Measurements from ENCODE around the gene RECQL. TPM values are rescaled to one million over a fixed set of nuclear protein-coding genes. Genes with fewer than 3 reads are reported as not detected.

RECQL gene
- total RNA-seq, 1 donor from 2014 or later: 49.1 TPM

GRCh38 chr12:21546716-21547115 is 45.3 kb upstream of the RECQL start:
- no peak for TF ChIP-seq EZH2 (IDR thresholded peaks at IDR 0.05; ENCODE audit: insufficient read depth, low read length)
- no peak for TF ChIP-seq CTCF (IDR thresholded peaks at IDR 0.05; ENCODE audit: insufficient read depth, low read depth, low read length)
- Mint-ChIP-seq H3K27ac (ENCODE audit: unreplicated experiment) (peak overlapping the region; percentile 72), H3K4me3 (ENCODE audit: unreplicated experiment) (no peak overlapping the region), H3K27me3 (ENCODE audit: low read depth, unreplicated experiment) (no peaks in the 10 kb centered on the region), H3K4me1 (ENCODE audit: low read depth, unreplicated experiment) (peaks cover 19% of the 10 kb centered on the region), H3K9me3 (ENCODE audit: unreplicated experiment) (no peaks in the 10 kb centered on the region), H3K36me3 (ENCODE audit: low read depth, unreplicated experiment) (no peaks in the 10 kb centered on the region)
- H3K4me1 ChIP-seq (ENCODE audit: insufficient read depth, low read length): no peaks in the 10 kb centered on the region
- no peak for FAIRE-seq
- no peaks in the 10 kb centered on the region for H3K9me3 ChIP-seq (ENCODE audit: insufficient read depth, low read depth, low read length)
- H3K27ac ChIP-seq (ENCODE audit: low read depth, low read length): no peak overlapping the region
- H3K4me2 ChIP-seq (ENCODE audit: low read length): no peak overlapping the region
- H3K27me3 ChIP-seq (ENCODE audit: insufficient read depth, low read length): no peaks in the 10 kb centered on the region
- H3K9ac ChIP-seq (ENCODE audit: low read length): no peak overlapping the region
- H3K4me3 ChIP-seq (ENCODE audit: insufficient read depth, low read depth, low read length): no peak overlapping the region
- H3K79me2 ChIP-seq (ENCODE audit: insufficient read depth, low read length): no peaks in the 10 kb centered on the region
- DNase-seq (ENCODE audit: low read depth): no peak
- H3K36me3 ChIP-seq (ENCODE audit: insufficient read depth, low read length): no peaks in the 10 kb centered on the region
- no peak overlapping the region for H2AFZ ChIP-seq (ENCODE audit: low read depth, low read length)
- no peaks in the 10 kb centered on the region for H4K20me1 ChIP-seq (ENCODE audit: insufficient read depth, low read length)

- no peaks in the 10 kb centered on the region for H3K36me3 ChIP-seq (ENCODE audit: insufficient read depth, low read length)
- no peaks in the 10 kb centered on the region for H3K27me3 Mint-ChIP-seq (ENCODE audit: low read depth, unreplicated experiment)
- H3K4me2 ChIP-seq (ENCODE audit: low read length): no peak overlapping the region
- no peak overlapping the region for H3K27ac ChIP-seq (ENCODE audit: low read depth, low read length)
- TF ChIP-seq CTCF (IDR thresholded peaks at IDR 0.05; ENCODE audit: insufficient read depth, low read depth, low read length): no peak
- no peak for TF ChIP-seq EZH2 (IDR thresholded peaks at IDR 0.05; ENCODE audit: insufficient read depth, low read length)
- no peak overlapping the region for H2AFZ ChIP-seq (ENCODE audit: low read depth, low read length)
- no peak overlapping the region for H3K4me3 Mint-ChIP-seq (ENCODE audit: unreplicated experiment)
- no peaks in the 10 kb centered on the region for H3K9me3 Mint-ChIP-seq (ENCODE audit: unreplicated experiment)
- H3K79me2 ChIP-seq (ENCODE audit: insufficient read depth, low read length): no peaks in the 10 kb centered on the region
- no peak overlapping the region for H3K9ac ChIP-seq (ENCODE audit: low read length)
- peaks cover 19% of the 10 kb centered on the region for H3K4me1 Mint-ChIP-seq (ENCODE audit: low read depth, unreplicated experiment)
- H4K20me1 ChIP-seq (ENCODE audit: insufficient read depth, low read length): no peaks in the 10 kb centered on the region
- H3K9me3 ChIP-seq (ENCODE audit: insufficient read depth, low read depth, low read length): no peaks in the 10 kb centered on the region
- no peak for FAIRE-seq
- H3K27me3 ChIP-seq (ENCODE audit: insufficient read depth, low read length): no peaks in the 10 kb centered on the region
- no peaks in the 10 kb centered on the region for H3K36me3 Mint-ChIP-seq (ENCODE audit: low read depth, unreplicated experiment)
- H3K4me1 ChIP-seq (ENCODE audit: insufficient read depth, low read length): no peaks in the 10 kb centered on the region
- H3K27ac Mint-ChIP-seq (ENCODE audit: unreplicated experiment): no peak overlapping the region
- no peak for DNase-seq (ENCODE audit: low read depth)
- no peak overlapping the region for H3K4me3 ChIP-seq (ENCODE audit: insufficient read depth, low read depth, low read length)
Observed at GRCh38 chr12:21545557-21545956, 44.1 kb upstream of the RECQL start.

- Histone ChIP-seq H4K20me1 (ENCODE audit: insufficient read depth, low read length) (no peaks in the 10 kb centered on the region), H3K36me3 (ENCODE audit: insufficient read depth, low read length) (no peaks in the 10 kb centered on the region), H3K4me2 (ENCODE audit: low read length) (no peak overlapping the region), H3K4me1 (ENCODE audit: insufficient read depth, low read length) (no peaks in the 10 kb centered on the region), H3K9ac (ENCODE audit: low read length) (no peak overlapping the region), H2AFZ (ENCODE audit: low read depth, low read length) (no peak overlapping the region), H3K79me2 (ENCODE audit: insufficient read depth, low read length) (no peaks in the 10 kb centered on the region), H3K9me3 (ENCODE audit: insufficient read depth, low read depth, low read length) (no peaks in the 10 kb centered on the region), H3K27me3 (ENCODE audit: insufficient read depth, low read length) (no peaks in the 10 kb centered on the region), H3K27ac (ENCODE audit: low read depth, low read length) (no peak overlapping the region), H3K4me3 (ENCODE audit: insufficient read depth, low read depth, low read length) (no peak overlapping the region)
- TF ChIP-seq EZH2 (IDR thresholded peaks at IDR 0.05; ENCODE audit: insufficient read depth, low read length) (no peak), CTCF (IDR thresholded peaks at IDR 0.05; ENCODE audit: insufficient read depth, low read depth, low read length) (no peak)
- H3K4me1 Mint-ChIP-seq (ENCODE audit: low read depth, unreplicated experiment): peaks cover 19% of the 10 kb centered on the region
- FAIRE-seq (no peak), DNase-seq (ENCODE audit: low read depth) (no peak)
- no peaks in the 10 kb centered on the region for H3K9me3 Mint-ChIP-seq (ENCODE audit: unreplicated experiment)
- H3K4me3 Mint-ChIP-seq (ENCODE audit: unreplicated experiment): no peak overlapping the region
- no peaks in the 10 kb centered on the region for H3K36me3 Mint-ChIP-seq (ENCODE audit: low read depth, unreplicated experiment)
- no peaks in the 10 kb centered on the region for H3K27me3 Mint-ChIP-seq (ENCODE audit: low read depth, unreplicated experiment)
- no peak overlapping the region for H3K27ac Mint-ChIP-seq (ENCODE audit: unreplicated experiment)
Observed at GRCh38 chr12:21543151-21543550, 41.7 kb upstream of the RECQL start.

All from astrocyte (in vitro differentiated cells and primary cell).